MM.1S (cell line): ENCODE data around the gene PMF1.

Experiments used
- DNase-seq: peaks from one replicate; pipeline ENCODE4 v3.0.0-alpha.2; 2015
- H2AFZ ChIP-seq: fragments of 300-600 bp; sonication (generic); 2 replicates; pipeline ENCODE4 v1.6.0; 2016; ENCODE audit warnings: antibody characterized with exemption, low read length
- H3F3A ChIP-seq: fragments of 300-600 bp; sonication (generic); 2 replicates; pipeline ENCODE4 v1.6.1; 2016; ENCODE audit warnings: mild to moderate bottlenecking, antibody characterized with exemption, low read length, moderate library complexity, mixed read lengths; ENCODE audit not compliant: insufficient read depth
- H3K27ac ChIP-seq: fragments of 300-600 bp; sonication (generic); 2 replicates; pipeline ENCODE4 v1.5.1; 2016; ENCODE audit warnings: mild to moderate bottlenecking, low read length
- H3K27me3 ChIP-seq: fragments of 300-600 bp; sonication (generic); replicated peaks from 2 replicates; pipeline ENCODE4 v1.6.0; 2016; ENCODE audit warnings: low read length; ENCODE audit not compliant: insufficient read depth
- H3K36me3 ChIP-seq: fragments of 300-600 bp; sonication (generic); replicated peaks from 2 replicates; pipeline ENCODE4 v1.6.1; 2016; ENCODE audit warnings: mild to moderate bottlenecking, low read length, mixed read lengths; ENCODE audit not compliant: insufficient read depth
- H3K4me1 ChIP-seq: fragments of 300-600 bp; sonication (generic); 2 replicates; pipeline ENCODE4 v1.6.1; 2016; ENCODE audit warnings: low read length, mixed read lengths
- H3K4me2 ChIP-seq: fragments of 300-600 bp; sonication (generic); 2 replicates; pipeline ENCODE4 v1.6.0; 2016; ENCODE audit warnings: low read depth, low read length
- H3K4me3 ChIP-seq: fragments of 300-600 bp; sonication (generic); 2 replicates; pipeline ENCODE4 v1.5.1; 2016; ENCODE audit warnings: low read length, mixed read lengths
- H3K79me2 ChIP-seq: fragments of 300-600 bp; sonication (generic); 2 replicates; pipeline ENCODE4 v1.6.1; 2016; ENCODE audit warnings: mixed run types, low read length, mixed read lengths
- H3K9ac ChIP-seq: fragments of 300-600 bp; sonication (generic); 2 replicates; pipeline ENCODE4 v1.6.1; 2016; ENCODE audit warnings: low read length, mixed read lengths
- H3K9me2 ChIP-seq: fragments of 300-600 bp; sonication (generic); replicated peaks from 2 replicates; pipeline ENCODE4 v1.6.1; 2016; ENCODE audit warnings: mild to moderate bottlenecking, low read length, mixed read lengths; ENCODE audit not compliant: insufficient read depth
- H3K9me3 ChIP-seq: fragments of 300-600 bp; sonication (generic); replicated peaks from 2 replicates; pipeline ENCODE4 v1.6.1; 2016; ENCODE audit warnings: mild to moderate bottlenecking, low read length, mixed read lengths; ENCODE audit not compliant: insufficient read depth
- H4K20me1 ChIP-seq: fragments of 300-600 bp; sonication (generic); 2 replicates; pipeline ENCODE4 v1.6.1; 2016; ENCODE audit warnings: mild to moderate bottlenecking, low read length, moderate library complexity, mixed read lengths; ENCODE audit not compliant: insufficient read depth
- EZH2 ChIP-seq: fragments of 300-600 bp; sonication (generic); optimal IDR thresholded peaks from 2 replicates; pipeline ENCODE3; 2017; ENCODE audit warnings: low read depth, mild to moderate bottlenecking, antibody characterized with exemption, low read length, mixed read lengths
- EZH2phosphoT487 ChIP-seq: fragments of 300-600 bp; sonication (generic); IDR thresholded peaks from 2 replicates; pipeline ENCODE4 v1.6.1; 2018; ENCODE audit warnings: antibody characterized with exemption, low read length
- TF ChIP-seq, protein P1 (sequence below): fragments of 300-600 bp; sonication (generic); IDR thresholded peaks from 2 replicates; pipeline ENCODE4 v1.5.1; 2016; ENCODE audit warnings: antibody characterized with exemption, low read length, mixed read lengths

Gene PMF1

GRCh38 chr1:156212833-156213643, at the start of gene PMF1:
TSS of gene PMF1 (plus strand) at chr1:156213007. CDS start at chr1:156213016, 9 bp downstream.
- no peak for TF ChIP-seq EZH2
- no peak for TF ChIP-seq EZH2phosphoT487
- TF ChIP-seq, protein P1, sequence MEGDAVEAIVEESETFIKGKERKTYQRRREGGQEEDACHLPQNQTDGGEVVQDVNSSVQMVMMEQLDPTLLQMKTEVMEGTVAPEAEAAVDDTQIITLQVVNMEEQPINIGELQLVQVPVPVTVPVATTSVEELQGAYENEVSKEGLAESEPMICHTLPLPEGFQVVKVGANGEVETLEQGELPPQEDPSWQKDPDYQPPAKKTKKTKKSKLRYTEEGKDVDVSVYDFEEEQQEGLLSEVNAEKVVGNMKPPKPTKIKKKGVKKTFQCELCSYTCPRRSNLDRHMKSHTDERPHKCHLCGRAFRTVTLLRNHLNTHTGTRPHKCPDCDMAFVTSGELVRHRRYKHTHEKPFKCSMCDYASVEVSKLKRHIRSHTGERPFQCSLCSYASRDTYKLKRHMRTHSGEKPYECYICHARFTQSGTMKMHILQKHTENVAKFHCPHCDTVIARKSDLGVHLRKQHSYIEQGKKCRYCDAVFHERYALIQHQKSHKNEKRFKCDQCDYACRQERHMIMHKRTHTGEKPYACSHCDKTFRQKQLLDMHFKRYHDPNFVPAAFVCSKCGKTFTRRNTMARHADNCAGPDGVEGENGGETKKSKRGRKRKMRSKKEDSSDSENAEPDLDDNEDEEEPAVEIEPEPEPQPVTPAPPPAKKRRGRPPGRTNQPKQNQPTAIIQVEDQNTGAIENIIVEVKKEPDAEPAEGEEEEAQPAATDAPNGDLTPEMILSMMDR = no peak
- no peaks in the 10 kb centered on the region for H4K20me1 ChIP-seq
- H3K4me1 ChIP-seq = peaks cover 22% of the 10 kb centered on the region
- peak within 1 kb of the TSS; percentile 80 for H3K4me2 ChIP-seq
- peak within 1 kb of the TSS; percentile 94 for H3K9ac ChIP-seq
- peak; percentile 100 for DNase-seq
- peak within 1 kb of the TSS; percentile 90 for H3K4me3 ChIP-seq
- peak within 1 kb of the TSS; percentile 88 for H3K27ac ChIP-seq
- H3K9me2 ChIP-seq = no peaks in the 10 kb centered on the region
- peak within 1 kb of the TSS; percentile 80 for H2AFZ ChIP-seq
- no peaks in the 10 kb centered on the region for H3K9me3 ChIP-seq
- H3K79me2 ChIP-seq = peaks cover 39% of the 10 kb centered on the region
- H3K27me3 ChIP-seq = no peaks in the 10 kb centered on the region
- peaks cover 4% of the 10 kb centered on the region; the same call in 1 of the 2 replicates for H3K36me3 ChIP-seq
- H3F3A ChIP-seq = peaks cover 28% of the 10 kb centered on the region

DNA sequence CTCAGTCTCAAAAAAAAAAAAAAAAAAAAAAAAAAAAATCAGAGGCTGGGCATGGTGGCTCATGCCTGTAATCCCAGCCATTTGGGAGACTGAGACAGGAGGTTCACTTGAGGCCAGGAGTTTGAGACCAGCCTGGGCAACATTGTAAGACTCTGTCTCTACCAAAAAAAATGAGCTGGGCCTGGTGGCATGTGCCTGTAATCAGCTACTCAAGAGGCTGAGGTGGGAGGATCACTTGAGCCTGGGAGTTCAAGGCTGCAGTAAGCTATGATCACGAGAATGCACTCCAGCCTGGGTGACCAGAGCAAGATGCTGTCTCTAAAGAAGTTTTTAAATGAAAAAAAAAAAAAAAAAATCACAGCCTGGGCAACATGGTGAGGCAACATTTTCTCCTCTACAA, 49.1 kb upstream of the PMF1 start:
- Histone ChIP-seq H3K9ac (no peak overlapping the region), H3K4me1 (peaks cover 66% of the 10 kb centered on the region), H3K4me3 (no peak overlapping the region), H3K36me3 (peaks cover 43% of the 10 kb centered on the region), H3K4me2 (no peak overlapping the region), H2AFZ (no peak overlapping the region), H3F3A (peaks cover 62% of the 10 kb centered on the region), H3K9me3 (no peaks in the 10 kb centered on the region), H3K27me3 (no peaks in the 10 kb centered on the region), H3K79me2 (peaks cover 86% of the 10 kb centered on the region), H3K27ac (peak overlapping the region; percentile 15; the same call in 1 of the 2 replicates), H4K20me1 (0 out of 2 replicates have a peak, but pooled peaks cover 3% of the 10 kb centered on the region), H3K9me2 (no peaks in the 10 kb centered on the region)
- no peak for DNase-seq
- TF ChIP-seq, protein P1 = no peak
- no peak for TF ChIP-seq EZH2
- TF ChIP-seq EZH2phosphoT487 = no peak

- peaks cover 86% of the 10 kb centered on the region for H3K79me2 ChIP-seq
- no peak overlapping the region for H2AFZ ChIP-seq
- H3K9ac ChIP-seq = no peak overlapping the region
- peaks cover 58% of the 10 kb centered on the region for H3F3A ChIP-seq
- H3K9me3 ChIP-seq = no peaks in the 10 kb centered on the region
- 0 out of 2 replicates have a peak, but pooled peaks cover 6% of the 10 kb centered on the region for H4K20me1 ChIP-seq
- H3K36me3 ChIP-seq = peaks cover 42% of the 10 kb centered on the region
- no peak overlapping the region for H3K4me2 ChIP-seq
- no peaks in the 10 kb centered on the region for H3K9me2 ChIP-seq
- TF ChIP-seq, protein P1 = no peak
- TF ChIP-seq EZH2phosphoT487 (no peak), EZH2 (no peak)
- peak overlapping the region; percentile 15; the same call in 1 of the 2 replicates for H3K27ac ChIP-seq
- H3K27me3 ChIP-seq = no peaks in the 10 kb centered on the region
- DNase-seq = no peak
- no peak overlapping the region for H3K4me3 ChIP-seq
- H3K4me1 ChIP-seq = peaks cover 61% of the 10 kb centered on the region
Measured at GRCh38 chr1:156164125-156164831, 48.5 kb upstream of the PMF1 start.
